Upper lobe of left lung (tissue), 6 donors: ENCODE measurements around the gene NKAIN4. TPM values are rescaled to one million over a fixed set of nuclear protein-coding genes. Genes with fewer than 3 reads are reported as not detected.

Experiments
- ATAC-seq, 2 donors: fragments of 200-7000 bp; cut with Tn5 transposase; one replicate each; pipeline ENCODE4 v1.9.1; 2022; ENCODE audit warnings: mild to moderate bottlenecking in 2 of 2, moderate library complexity in 2 of 2; ENCODE audit not compliant: low FRiP score in 2 of 2
- DNase-seq, 2 donors: peaks; one replicate each; pipeline ENCODE4 v3.0.0-alpha.2; 2019 to 2020
- H3K27ac ChIP-seq, 4 donors: fragments of 200-600 bp; sonication (generic); one replicate each; pipeline ENCODE4 v1.5.1; 2016 to 2019
- H3K27me3 ChIP-seq, 4 donors: fragments of 200-600 bp; sonication (generic); one replicate each; pipeline ENCODE4 v1.5.1; 2017 to 2019
- H3K36me3 ChIP-seq, 4 donors: fragments of 200-600 bp; sonication (generic); one replicate each; pipeline ENCODE4 v1.5.1; 2016 to 2019
- H3K4me1 ChIP-seq, 4 donors: fragments of 200-600 bp; sonication (generic); one replicate each; pipeline ENCODE4 v1.5.1; 2018 to 2019
- H3K4me3 ChIP-seq, 4 donors: fragments of 200-600 bp; sonication (generic); one replicate each; pipeline ENCODE4 v1.5.1; 2017 to 2019; ENCODE audit warnings: mild to moderate bottlenecking in 2 of 4, moderate library complexity in 1 of 4
- H3K9me3 ChIP-seq, 4 donors: fragments of 200-600 bp; sonication (generic); one replicate each; pipeline ENCODE4 v1.5.1; 2018 to 2019
- CTCF ChIP-seq, 6 experiments: fragments of 450-650 bp in 4 of 6; fragments of 200-600 bp in 2 of 6; sonication (generic) in 2 of 6; IDR thresholded peaks; one replicate each; pipeline ENCODE4 v1.5.1; 2016 to 2019; ENCODE audit warnings: antibody characterized with exemption in 6 of 6
- EP300 ChIP-seq, 4 donors: sonication (generic); formaldehyde crosslinking; IDR thresholded peaks; one replicate each; pipeline ENCODE4 v1.5.1; 2017; ENCODE audit warnings: antibody characterized with exemption in 4 of 4, control low read depth in 2 of 4
- POLR2A ChIP-seq, 4 donors: fragments of 450-650 bp; IDR thresholded peaks; one replicate each; pipeline ENCODE4 v1.5.1; 2016 to 2017; ENCODE audit warnings: antibody characterized with exemption in 4 of 4, mild to moderate bottlenecking in 2 of 4
- POLR2AphosphoS5 ChIP-seq, 2 donors: sonication (generic); formaldehyde crosslinking; IDR thresholded peaks; one replicate each; pipeline ENCODE4 v1.5.1; 2017; ENCODE audit warnings: antibody characterized with exemption in 2 of 2
- WGBS, 2 donors: methylation state at CpG; one replicate each; pipeline ENCODE4 v1.1.5; 2017 to 2018; 5-methylcytosine and 5-hydroxymethylcytosine counted together
- total RNA-seq, 6 donors: library from RNA; depleted of rRNA in 4 of 6; stranded (reverse); fragments of >200 nt in 4 of 6; gene quantifications; one replicate each; pipeline versions ENCODE4 v1.1.0 to v1.2.1, GENCODE V29; 2016 to 2021
- donor health status: DM: no; HTN: no; CAD: no; lungs with moderate emphysema.
- donor health status: DM: no; HTN: yes; CAD: no; lungs with severe emphysema.

NKAIN4 gene
- total RNA-seq, 6 donors from 2014 or later, result 0.17 TPM; not detected in 5

GRCh38 chr20:63198606-63199005, 55.7 kb downstream of the NKAIN4 start:
- no peak overlapping the region for H3K27ac ChIP-seq
- DNase-seq (no peak), ATAC-seq (no peak)
- no peaks in the 10 kb centered on the region for H3K27me3 ChIP-seq
- no peaks in the 10 kb centered on the region for H3K9me3 ChIP-seq
- peaks cover 7 to 29% (median 12%) of the 10 kb centered on the region in 4 donors for H3K4me1 ChIP-seq
- 59 to 61% methylated on average over 7 of the region's 7 CpGs for WGBS, 2 donors
- TF ChIP-seq POLR2A (IDR thresholded peaks at IDR 0.05), result no peak
- TF ChIP-seq CTCF (IDR thresholded peaks at IDR 0.05), result no peak
- TF ChIP-seq POLR2AphosphoS5 (IDR thresholded peaks at IDR 0.05), result no peak
- TF ChIP-seq EP300 (IDR thresholded peaks at IDR 0.05), result no peak
- H3K36me3 ChIP-seq, result peaks cover 22 to 65% (median 47%) of the 10 kb centered on the region in 4 donors
- H3K4me3 ChIP-seq, result no peak overlapping the region

GRCh38 chr20:63196768-63197470, 57.3 kb downstream of the NKAIN4 start:
- Histone ChIP-seq H3K4me1 (peaks cover 7 to 29% (median 12%) of the 10 kb centered on the region in 4 donors), H3K36me3 (peaks cover 6 to 48% (median 30%) of the 10 kb centered on the region in 4 donors), H3K4me3 (no peak overlapping the region), H3K27me3 (no peaks in the 10 kb centered on the region), H3K9me3 (no peaks in the 10 kb centered on the region), H3K27ac (no peak overlapping the region)
- ATAC-seq (peak in 1 of 2 donors; percentile 61), DNase-seq (no peak)
- 82 to 94% methylated on average over 5 to 9 of the region's 9 CpGs for WGBS, 2 donors
- TF ChIP-seq CTCF (IDR thresholded peaks at IDR 0.05) (no peak), POLR2A (IDR thresholded peaks at IDR 0.05) (no peak), POLR2AphosphoS5 (IDR thresholded peaks at IDR 0.05) (no peak)

- TF ChIP-seq POLR2A (IDR thresholded peaks at IDR 0.05) (no peak), EP300 (IDR thresholded peaks at IDR 0.05) (no peak), CTCF (IDR thresholded peaks at IDR 0.05) (no peak), POLR2AphosphoS5 (IDR thresholded peaks at IDR 0.05) (no peak)
- no peak overlapping the region for H3K27ac ChIP-seq
- peaks cover 7 to 22% (median 9%) of the 10 kb centered on the region in 4 donors for H3K4me1 ChIP-seq
- peaks cover 5 to 36% (median 19%) of the 10 kb centered on the region in 4 donors for H3K36me3 ChIP-seq
- no peak for ATAC-seq
- no peak for DNase-seq
- no peaks in the 10 kb centered on the region for H3K27me3 ChIP-seq
- no peaks in the 10 kb centered on the region for H3K9me3 ChIP-seq
- 92 to 94% methylated on average over 4 of the region's 4 CpGs for WGBS, 2 donors
- no peak overlapping the region for H3K4me3 ChIP-seq
These were observed 59.5 kb downstream of the NKAIN4 start for GRCh38 chr20:63194797-63195173.

GRCh38 chr20:63194007-63194796, 60.1 kb downstream of the NKAIN4 start:
- no peak for TF ChIP-seq EP300 (IDR thresholded peaks at IDR 0.05)
- TF ChIP-seq CTCF (IDR thresholded peaks at IDR 0.05), result no peak
- TF ChIP-seq POLR2A (IDR thresholded peaks at IDR 0.05), result no peak
- TF ChIP-seq POLR2AphosphoS5 (IDR thresholded peaks at IDR 0.05), result no peak
- WGBS, 2 donors, result 86% methylated on average over 14 of the region's 14 CpGs
- Histone ChIP-seq H3K36me3 (peaks cover 5 to 36% (median 19%) of the 10 kb centered on the region in 4 donors), H3K4me1 (peaks cover 7 to 22% (median 9%) of the 10 kb centered on the region in 4 donors), H3K4me3 (no peak overlapping the region), H3K27me3 (no peaks in the 10 kb centered on the region), H3K27ac (no peak overlapping the region), H3K9me3 (no peaks in the 10 kb centered on the region)
- ATAC-seq (no peak), DNase-seq (no peak)
